Vagina (tissue), 2 donors: ENCODE measurements around the gene USP12. TPM values are rescaled to one million over a fixed set of nuclear protein-coding genes. Genes with fewer than 3 reads are reported as not detected.

Experiments
- DNase-seq, 2 donors: peaks; one replicate each; pipeline ENCODE4 v3.0.0-alpha.2; 2017; ENCODE audit errors: extremely low spot score in 2 of 2
- H3K27ac ChIP-seq: fragments of 200-600 bp; sonication (generic); one replicate; pipeline ENCODE4 v1.5.1; 2019
- H3K27me3 ChIP-seq: fragments of 200-600 bp; sonication (generic); one replicate; pipeline ENCODE4 v1.5.1; 2019
- H3K36me3 ChIP-seq, 2 donors: fragments of 200-600 bp; sonication (generic); one replicate each; pipeline ENCODE4 v1.5.1; 2017 to 2019
- H3K4me1 ChIP-seq: fragments of 200-600 bp; sonication (generic); one replicate; pipeline ENCODE4 v1.5.1; 2019
- H3K4me3 ChIP-seq, 2 donors: fragments of 200-600 bp; sonication (generic); 1 replicate in 1 of 2; 2 replicates in 1 of 2; pipeline ENCODE4 v1.5.1; 2016 to 2019
- H3K9me3 ChIP-seq: fragments of 200-600 bp; sonication (generic); one replicate; pipeline ENCODE4 v1.5.1; 2019
- POLR2A ChIP-seq, 2 donors: fragments of 450-650 bp; IDR thresholded peaks; one replicate each; pipeline ENCODE4 v1.6.1; 2017; ENCODE audit warnings: antibody characterized with exemption in 2 of 2, mild to moderate bottlenecking in 2 of 2, moderate library complexity in 2 of 2
- POLR2AphosphoS5 ChIP-seq, 2 donors: sonication (generic); formaldehyde crosslinking; IDR thresholded peaks; one replicate each; pipeline ENCODE4 v1.9.0; 2017; ENCODE audit warnings: antibody characterized with exemption in 2 of 2, mild to moderate bottlenecking in 2 of 2, low read depth in 1 of 2; ENCODE audit not compliant: insufficient read depth in 1 of 2
- intact Hi-C: fragments of 100-400 bp; cut with DNase I; formaldehyde crosslinking; loops from one replicate; pipeline ENCODE4 v1.15.1; 2023
- total RNA-seq: library from RNA; depleted of rRNA; stranded (reverse); fragments of >200 nt; gene quantifications from one replicate; pipeline ENCODE4 v1.2.3, GENCODE V29; 2016
- TF ChIP-seq, protein P1 (sequence below), 3 experiments: fragments of 450-650 bp in 2 of 3; fragments of 200-600 bp in 1 of 3; sonication (generic) in 1 of 3; IDR thresholded peaks; one replicate each; pipeline ENCODE4 v1.5.1; 2017 to 2019; ENCODE audit warnings: antibody characterized with exemption in 3 of 3, mild to moderate bottlenecking in 2 of 3, moderate library complexity in 2 of 3

The USP12 gene
- total RNA-seq, 1 donor from 2014 or later: 20.9 TPM

DNA sequence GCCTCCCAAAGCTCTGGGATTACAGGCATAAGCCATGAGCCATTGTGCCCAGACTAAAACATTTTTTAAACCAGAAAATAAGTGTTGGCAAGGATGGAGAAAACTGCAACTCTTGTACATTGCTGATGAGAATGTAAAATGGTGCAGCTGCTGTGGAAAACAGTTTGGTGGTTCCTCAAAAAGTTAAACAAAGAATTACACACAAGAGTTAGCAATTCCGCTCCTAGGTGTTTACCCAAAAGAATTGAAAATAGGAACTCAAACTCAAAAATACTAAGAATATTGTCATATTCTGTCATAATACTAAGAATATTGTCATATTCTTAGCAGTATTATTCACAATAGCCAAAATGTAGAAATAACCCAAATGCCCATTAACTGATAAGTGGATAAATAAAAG is 39.7 kb upstream of the USP12 start:
- Histone ChIP-seq H3K4me1 (no peaks in the 10 kb centered on the region), H3K4me3 (no peak overlapping the region), H3K27ac (no peak overlapping the region), H3K9me3 (no peaks in the 10 kb centered on the region), H3K27me3 (no peaks in the 10 kb centered on the region), H3K36me3 (no peaks in the 10 kb centered on the region)
- TF ChIP-seq POLR2A (IDR thresholded peaks at IDR 0.05): no peak
- TF ChIP-seq, protein P1, sequence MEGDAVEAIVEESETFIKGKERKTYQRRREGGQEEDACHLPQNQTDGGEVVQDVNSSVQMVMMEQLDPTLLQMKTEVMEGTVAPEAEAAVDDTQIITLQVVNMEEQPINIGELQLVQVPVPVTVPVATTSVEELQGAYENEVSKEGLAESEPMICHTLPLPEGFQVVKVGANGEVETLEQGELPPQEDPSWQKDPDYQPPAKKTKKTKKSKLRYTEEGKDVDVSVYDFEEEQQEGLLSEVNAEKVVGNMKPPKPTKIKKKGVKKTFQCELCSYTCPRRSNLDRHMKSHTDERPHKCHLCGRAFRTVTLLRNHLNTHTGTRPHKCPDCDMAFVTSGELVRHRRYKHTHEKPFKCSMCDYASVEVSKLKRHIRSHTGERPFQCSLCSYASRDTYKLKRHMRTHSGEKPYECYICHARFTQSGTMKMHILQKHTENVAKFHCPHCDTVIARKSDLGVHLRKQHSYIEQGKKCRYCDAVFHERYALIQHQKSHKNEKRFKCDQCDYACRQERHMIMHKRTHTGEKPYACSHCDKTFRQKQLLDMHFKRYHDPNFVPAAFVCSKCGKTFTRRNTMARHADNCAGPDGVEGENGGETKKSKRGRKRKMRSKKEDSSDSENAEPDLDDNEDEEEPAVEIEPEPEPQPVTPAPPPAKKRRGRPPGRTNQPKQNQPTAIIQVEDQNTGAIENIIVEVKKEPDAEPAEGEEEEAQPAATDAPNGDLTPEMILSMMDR (IDR thresholded peaks at IDR 0.05): no peak
- TF ChIP-seq POLR2AphosphoS5 (IDR thresholded peaks at IDR 0.05; ENCODE audit: insufficient read depth in 1 of 2, low read depth in 1 of 2): no peak
- intact Hi-C loops: no loop called here
- no peak for DNase-seq

DNA sequence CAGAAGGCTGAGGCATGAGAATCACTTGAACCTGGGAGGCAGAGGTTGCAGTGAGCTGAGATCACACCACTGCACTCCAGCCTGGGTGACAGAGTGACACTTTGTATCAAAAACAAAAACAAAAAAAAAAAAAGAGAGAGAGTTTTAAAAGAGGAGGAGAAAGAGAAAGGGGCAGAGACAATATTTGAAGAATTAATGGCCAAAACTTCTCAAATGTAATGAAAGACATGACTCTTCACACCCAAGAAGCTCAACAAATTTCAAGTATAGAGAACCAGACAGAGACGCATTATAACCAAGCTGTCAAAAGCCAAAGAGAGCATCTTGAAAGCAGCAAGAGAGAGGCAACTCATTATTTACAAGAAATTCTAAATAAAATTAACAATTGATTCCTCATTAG is 36.9 kb upstream of the USP12 start:
- Histone ChIP-seq H3K4me1 (no peaks in the 10 kb centered on the region), H3K4me3 (no peak overlapping the region), H3K9me3 (no peaks in the 10 kb centered on the region), H3K27me3 (no peaks in the 10 kb centered on the region), H3K36me3 (no peaks in the 10 kb centered on the region), H3K27ac (no peak overlapping the region)
- TF ChIP-seq, protein P1 (IDR thresholded peaks at IDR 0.05): no peak
- TF ChIP-seq POLR2A (IDR thresholded peaks at IDR 0.05) (no peak), POLR2AphosphoS5 (IDR thresholded peaks at IDR 0.05; ENCODE audit: insufficient read depth in 1 of 2, low read depth in 1 of 2) (no peak)
- no peak for DNase-seq
- intact Hi-C loops: no loop called here

DNA sequence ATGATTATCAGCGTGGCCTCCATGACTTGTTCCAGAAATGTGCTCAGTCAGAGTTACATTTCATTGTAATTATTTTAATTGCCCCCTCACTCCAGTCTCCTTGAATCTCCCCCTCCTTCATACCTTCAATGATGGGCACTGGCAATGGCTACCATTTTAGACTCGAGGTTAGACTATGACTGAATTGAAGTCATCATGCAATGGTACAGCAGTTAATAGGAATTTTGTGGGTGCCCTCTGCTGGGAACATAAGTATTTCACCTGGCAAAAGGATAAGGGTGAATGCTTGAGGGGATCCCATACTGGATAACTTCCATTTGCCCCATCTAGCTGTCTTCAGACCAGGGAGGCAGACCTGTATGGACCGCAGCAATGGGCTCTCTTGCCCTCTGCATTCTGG is 32.2 kb upstream of the USP12 start:
- no peaks in the 10 kb centered on the region for H3K27me3 ChIP-seq
- no peak overlapping the region for H3K4me3 ChIP-seq

DNA sequence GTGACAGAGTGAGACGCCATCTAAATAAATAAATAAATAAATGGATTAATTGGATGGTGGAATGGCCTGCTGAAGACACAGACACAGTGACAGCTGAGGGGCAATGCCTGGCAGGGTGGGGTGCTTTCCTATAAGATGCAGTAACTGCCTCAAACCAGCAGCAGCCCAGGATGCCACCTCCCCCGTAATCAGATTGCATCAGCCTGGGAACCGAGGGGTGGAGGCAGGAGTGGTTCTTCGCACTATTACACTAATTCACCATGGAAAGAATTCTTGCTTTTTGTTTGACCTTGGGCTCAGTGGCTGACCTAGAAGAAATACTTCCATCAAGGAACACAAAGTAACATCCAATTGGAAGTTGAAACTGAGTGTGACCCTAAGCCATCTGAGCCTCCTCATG is 31.6 kb upstream of the USP12 start:
- Histone ChIP-seq H3K9me3 (no peaks in the 10 kb centered on the region), H3K4me3 (no peak overlapping the region), H3K27ac (no peak overlapping the region), H3K4me1 (no peaks in the 10 kb centered on the region), H3K27me3 (no peaks in the 10 kb centered on the region), H3K36me3 (no peaks in the 10 kb centered on the region)
- intact Hi-C loops: no loop called here
- DNase-seq: no peak
- TF ChIP-seq POLR2A (IDR thresholded peaks at IDR 0.05) (no peak), POLR2AphosphoS5 (IDR thresholded peaks at IDR 0.05; ENCODE audit: insufficient read depth in 1 of 2, low read depth in 1 of 2) (no peak)
- TF ChIP-seq, protein P1 (IDR thresholded peaks at IDR 0.05): no peak

More for the DNA sequence above, 32.2 kb upstream of the USP12 start:
- DNase-seq: no peak
- TF ChIP-seq, protein P1 (IDR thresholded peaks at IDR 0.05): no peak
- no peak for TF ChIP-seq POLR2A (IDR thresholded peaks at IDR 0.05)
- Histone ChIP-seq H3K9me3 (no peaks in the 10 kb centered on the region), H3K4me1 (no peaks in the 10 kb centered on the region), H3K36me3 (no peaks in the 10 kb centered on the region), H3K27ac (no peak overlapping the region)
- intact Hi-C loops: no loop called here

DNA sequence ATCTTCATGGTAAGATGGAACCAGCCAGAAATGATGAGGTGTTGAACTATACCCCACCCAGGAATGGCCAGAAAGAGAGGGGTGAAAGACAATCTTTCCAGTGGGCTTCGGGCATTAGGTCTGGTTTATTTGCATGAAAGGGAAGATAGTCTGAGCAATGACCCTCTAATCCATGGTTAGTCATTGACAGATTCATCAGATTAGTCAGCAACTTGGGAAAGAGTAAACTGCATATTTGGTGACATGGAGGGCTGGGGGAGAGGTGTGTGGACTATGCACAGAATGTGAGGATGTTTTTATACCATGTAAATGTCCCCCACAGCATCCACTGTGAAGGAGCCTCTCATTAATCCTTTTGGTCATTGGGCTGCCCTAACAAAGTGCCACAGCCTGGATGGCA is 30.1 kb upstream of the USP12 start:
- Histone ChIP-seq H3K4me1 (no peaks in the 10 kb centered on the region), H3K27me3 (no peaks in the 10 kb centered on the region), H3K36me3 (no peaks in the 10 kb centered on the region), H3K27ac (no peak overlapping the region), H3K4me3 (no peak overlapping the region), H3K9me3 (no peaks in the 10 kb centered on the region)
- DNase-seq: no peak
- TF ChIP-seq, protein P1 (IDR thresholded peaks at IDR 0.05): no peak
- no peak for TF ChIP-seq POLR2AphosphoS5 (IDR thresholded peaks at IDR 0.05; ENCODE audit: insufficient read depth in 1 of 2, low read depth in 1 of 2)
- TF ChIP-seq POLR2A (IDR thresholded peaks at IDR 0.05): no peak
- intact Hi-C loops: no loop called here
